HUES48 (cell line): ENCODE measurements around the gene RAB11FIP5.

Source experiments
- H3K27ac ChIP-seq: one replicate; pipeline ENCODE4 v1.7.0; 2013; ENCODE audit warnings: low read depth, low read length, inconsistent platforms
- H3K27me3 ChIP-seq: 2 replicates; pipeline ENCODE4 v1.6.1; 2013; ENCODE audit warnings: mild to moderate bottlenecking, low read length; ENCODE audit not compliant: control insufficient read depth, insufficient read depth
- H3K36me3 ChIP-seq: 2 replicates; pipeline ENCODE4 v1.6.1; 2013; ENCODE audit warnings: low read length; ENCODE audit not compliant: control insufficient read depth, insufficient read depth
- H3K4me1 ChIP-seq: 2 replicates; pipeline ENCODE4 v1.6.1; 2013; ENCODE audit warnings: mild to moderate bottlenecking, low read length; ENCODE audit not compliant: control insufficient read depth, insufficient read depth
- H3K4me3 ChIP-seq: 2 replicates; pipeline ENCODE4 v1.5.1; 2013; ENCODE audit warnings: mild to moderate bottlenecking, low read depth, low read length
- H3K9ac ChIP-seq: 2 replicates; pipeline ENCODE4 v1.6.1; 2013; ENCODE audit warnings: mild to moderate bottlenecking, low read depth, low read length, moderate library complexity
- H3K9me3 ChIP-seq: 2 replicates; pipeline ENCODE4 v1.6.1; 2013; ENCODE audit warnings: low read length; ENCODE audit not compliant: control insufficient read depth, insufficient read depth

RAB11FIP5 gene

GRCh38 chr2:73075477-73076373 lies 37.0 kb downstream of the RAB11FIP5 start:
- no peak overlapping the region for H3K4me3 ChIP-seq
- no peak overlapping the region for H3K27ac ChIP-seq

GRCh38 chr2:73074110-73075069 lies 38.4 kb downstream of the RAB11FIP5 start:
- Histone ChIP-seq H3K9me3 (no peaks in the 10 kb centered on the region), H3K4me1 (peaks cover 7% of the 10 kb centered on the region), H3K36me3 (no peaks in the 10 kb centered on the region), H3K27ac (no peak overlapping the region), H3K27me3 (no peaks in the 10 kb centered on the region), H3K4me3 (no peak overlapping the region), H3K9ac (no peak overlapping the region)

More at GRCh38 chr2:73075477-73076373, 37.0 kb downstream of the RAB11FIP5 start:
- Histone ChIP-seq H3K27me3 (no peaks in the 10 kb centered on the region), H3K36me3 (no peaks in the 10 kb centered on the region), H3K9ac (no peak overlapping the region), H3K9me3 (no peaks in the 10 kb centered on the region), H3K4me1 (no peaks in the 10 kb centered on the region)

- Histone ChIP-seq H3K36me3 (0 out of 2 replicates have a peak, but pooled peaks cover 5% of the 10 kb centered on the region), H3K27ac (no peak overlapping the region), H3K4me1 (peaks cover 11% of the 10 kb centered on the region), H3K9ac (no peak overlapping the region), H3K9me3 (no peaks in the 10 kb centered on the region), H3K4me3 (peak overlapping the region; percentile 84), H3K27me3 (no peaks in the 10 kb centered on the region)
Observed at GRCh38 chr2:73072416-73072815, 40.3 kb downstream of the RAB11FIP5 start.

- H3K36me3 ChIP-seq, result 0 out of 2 replicates have a peak, but pooled peaks cover 5% of the 10 kb centered on the region
- H3K9me3 ChIP-seq, result no peaks in the 10 kb centered on the region
- H3K27ac ChIP-seq, result no peak overlapping the region
- H3K4me1 ChIP-seq, result peaks cover 11% of the 10 kb centered on the region
- peak overlapping the region; percentile 87; the same call in 1 of the 2 replicates for H3K9ac ChIP-seq
- H3K27me3 ChIP-seq, result no peaks in the 10 kb centered on the region
- peak overlapping the region; percentile 84 for H3K4me3 ChIP-seq
Observed at GRCh38 chr2:73072129-73072395, 40.7 kb downstream of the RAB11FIP5 start.

GRCh38 chr2:73071360-73072128 lies 41.2 kb downstream of the RAB11FIP5 start, which contains the start of gene SFXN5:
Gene SFXN5 (minus strand): TSS chr2:73071712. CDS start chr2:73071705, 7 bp downstream.
- Histone ChIP-seq H3K4me1 (peaks cover 11% of the 10 kb centered on the region), H3K9ac (peak within 1 kb of the TSS; percentile 87), H3K9me3 (no peaks in the 10 kb centered on the region), H3K36me3 (0 out of 2 replicates have a peak, but pooled peaks cover 5% of the 10 kb centered on the region), H3K27ac (peak within 1 kb of the TSS; percentile 85), H3K4me3 (peak within 1 kb of the TSS; percentile 84), H3K27me3 (no peaks in the 10 kb centered on the region)

- 0 out of 2 replicates have a peak, but pooled peaks cover 5% of the 10 kb centered on the region for H3K36me3 ChIP-seq
- no peaks in the 10 kb centered on the region for H3K9me3 ChIP-seq
- peak overlapping the region; percentile 84 for H3K4me3 ChIP-seq
- peak overlapping the region; percentile 85 for H3K27ac ChIP-seq
- no peaks in the 10 kb centered on the region for H3K27me3 ChIP-seq
- peak overlapping the region; percentile 87 for H3K9ac ChIP-seq
- peaks cover 11% of the 10 kb centered on the region for H3K4me1 ChIP-seq
Observed at GRCh38 chr2:73070643-73071359, 41.9 kb downstream of the RAB11FIP5 start.

GRCh38 chr2:73069855-73070642 lies 42.7 kb downstream of the RAB11FIP5 start:
- Histone ChIP-seq H3K4me3 (peak overlapping the region; percentile 84), H3K4me1 (peaks cover 11% of the 10 kb centered on the region), H3K9ac (peak overlapping the region; percentile 87), H3K9me3 (no peaks in the 10 kb centered on the region), H3K27ac (peak overlapping the region; percentile 85), H3K36me3 (0 out of 2 replicates have a peak, but pooled peaks cover 5% of the 10 kb centered on the region), H3K27me3 (no peaks in the 10 kb centered on the region)

- Histone ChIP-seq H3K27me3 (no peaks in the 10 kb centered on the region), H3K9ac (no peak overlapping the region), H3K9me3 (no peaks in the 10 kb centered on the region), H3K27ac (no peak overlapping the region), H3K36me3 (0 out of 2 replicates have a peak, but pooled peaks cover 5% of the 10 kb centered on the region), H3K4me3 (peak overlapping the region; percentile 84), H3K4me1 (peaks cover 16% of the 10 kb centered on the region)
Observed at GRCh38 chr2:73069041-73069854, 43.5 kb downstream of the RAB11FIP5 start.

- Histone ChIP-seq H3K27ac (no peak overlapping the region), H3K36me3 (0 out of 2 replicates have a peak, but pooled peaks cover 5% of the 10 kb centered on the region), H3K4me3 (no peak overlapping the region)
Observed at GRCh38 chr2:73068147-73068546, 44.6 kb downstream of the RAB11FIP5 start.

More at GRCh38 chr2:73068147-73068546, 44.6 kb downstream of the RAB11FIP5 start:
- Histone ChIP-seq H3K4me1 (peaks cover 27% of the 10 kb centered on the region), H3K9me3 (no peaks in the 10 kb centered on the region), H3K9ac (no peak overlapping the region), H3K27me3 (no peaks in the 10 kb centered on the region)
